AG09309 (cell line): Measurements from ENCODE around the gene EPN2.

Source experiments
- DNase-seq: peaks from one replicate; pipeline ENCODE4 v3.0.0-alpha.2; 2010; ENCODE audit warnings: low read depth
- H3K4me3 ChIP-seq: 2 replicates; pipeline ENCODE4 v1.5.1; 2011; ENCODE audit warnings: mild to moderate bottlenecking, low read depth, low read length, moderate library complexity; ENCODE audit not compliant: control insufficient read depth
- CTCF ChIP-seq: IDR thresholded peaks from 2 replicates; pipeline ENCODE4 v1.5.1; 2011; ENCODE audit warnings: mild to moderate bottlenecking, low read depth, low read length, inconsistent platforms; ENCODE audit not compliant: insufficient read depth, control insufficient read depth; ENCODE audit errors: missing control alignments

Gene EPN2

GRCh38 chr17:19285213-19285900 lies 48.2 kb downstream of the EPN2 start:
- TF ChIP-seq CTCF: no peak
- no peak for DNase-seq

GRCh38 chr17:19286751-19287341 lies 49.7 kb downstream of the EPN2 start:
- no peak for DNase-seq
- H3K4me3 ChIP-seq: no peak overlapping the region
- no peak for TF ChIP-seq CTCF

More at GRCh38 chr17:19285213-19285900, 48.2 kb downstream of the EPN2 start:
- no peak overlapping the region for H3K4me3 ChIP-seq

GRCh38 chr17:19287651-19288050 lies 50.5 kb downstream of the EPN2 start:
- no peak for DNase-seq
- TF ChIP-seq CTCF: no peak
- H3K4me3 ChIP-seq: no peak overlapping the region

- no peak for TF ChIP-seq CTCF
- DNase-seq: no peak
- H3K4me3 ChIP-seq: no peak overlapping the region
Observed at GRCh38 chr17:19288453-19288852, 51.3 kb downstream of the EPN2 start.

GRCh38 chr17:19290066-19290705 lies 53.0 kb downstream of the EPN2 start:
- no peak for TF ChIP-seq CTCF
- H3K4me3 ChIP-seq: no peak overlapping the region
- DNase-seq: no peak

- H3K4me3 ChIP-seq: no peak overlapping the region
- no peak for DNase-seq
- no peak for TF ChIP-seq CTCF
Observed at GRCh38 chr17:19291646-19292376, 54.6 kb downstream of the EPN2 start.
